Left ventricle myocardium inferior (tissue), 1 donor: ENCODE data around the gene HECA. TPM values are rescaled to one million over a fixed set of nuclear protein-coding genes. Genes with fewer than 3 reads are reported as not detected.

Source experiments
- DNase-seq: peaks from one replicate; pipeline ENCODE4 v3.0.0-alpha.2; 2020
- H3K27ac ChIP-seq: fragments of 200-600 bp; replicated peaks from 2 replicates; pipeline ENCODE4 v1.8.0; 2021
- H3K27me3 ChIP-seq: fragments of 200-600 bp; 2 replicates; pipeline ENCODE4 v1.8.0; 2021; ENCODE audit warnings: low read depth
- H3K36me3 ChIP-seq: fragments of 200-600 bp; 2 replicates; pipeline ENCODE4 v1.8.0; 2021
- H3K4me1 ChIP-seq: fragments of 200-600 bp; 2 replicates; pipeline ENCODE4 v1.8.0; 2021
- H3K4me3 ChIP-seq: fragments of 200-600 bp; 2 replicates; pipeline ENCODE4 v1.8.0; 2021; ENCODE audit warnings: mild to moderate bottlenecking, moderate library complexity
- H3K9me3 ChIP-seq: fragments of 200-600 bp; replicated peaks from 2 replicates; pipeline ENCODE4 v1.8.0; 2021
- CTCF ChIP-seq: fragments of 200-600 bp; IDR thresholded peaks from 2 replicates; pipeline ENCODE4 v1.8.0; 2021; ENCODE audit warnings: antibody characterized with exemption, mild to moderate bottlenecking, borderline replicate concordance
- intact Hi-C: fragments of 100-400 bp; cut with micrococcal nuclease; formaldehyde crosslinking; loops from one replicate; pipeline ENCODE4 v1.11.0; 2022
- long read RNA-seq: library from polyadenylated mRNA; unstranded; transcript quantifications from one replicate; pipeline ENCODE4 v2.0.0, GENCODE V29; 2021
- total RNA-seq: library from RNA; stranded (reverse); fragmentation: NEBNext Ultra II Directional; extraction: Animal tissue kit (Norgen Biotek cat#: 25700); gene quantifications from one replicate; pipeline ENCODE4 v1.2.1, GENCODE V29; 2021
- donor health status: DM: no; HTN: yes; CAD: no; lungs with severe emphysema.

Gene HECA
- 46.0 TPM for total RNA-seq
- long read RNA-seq, full-length matches to known transcripts: 40 of 98 reads
- long read RNA-seq, partial matches to known transcripts: 56 of 98 reads
- long read RNA-seq, other reads (novel, unspliced or antisense): 2 of 98 reads

- H3K27me3 ChIP-seq: no peaks in the 10 kb centered on the region
- H3K4me3 ChIP-seq: peak within 1 kb of the TSS; percentile 78
- H3K27ac ChIP-seq: peak within 1 kb of the TSS; percentile 98
- no peak for TF ChIP-seq CTCF
- peaks cover 60% of the 10 kb centered on the region for H3K4me1 ChIP-seq
- intact Hi-C loops: no loop called here
- no peaks in the 10 kb centered on the region for H3K9me3 ChIP-seq
- DNase-seq: peak; percentile 99
- no peaks in the 10 kb centered on the region for H3K36me3 ChIP-seq
Measured at GRCh38 chr6:139134817-139135577, at the start of gene HECA. Gene HECA, plus strand, starts transcription at chr6:139135080. Its CDS starts 317 bp downstream, at chr6:139135397.

DNA sequence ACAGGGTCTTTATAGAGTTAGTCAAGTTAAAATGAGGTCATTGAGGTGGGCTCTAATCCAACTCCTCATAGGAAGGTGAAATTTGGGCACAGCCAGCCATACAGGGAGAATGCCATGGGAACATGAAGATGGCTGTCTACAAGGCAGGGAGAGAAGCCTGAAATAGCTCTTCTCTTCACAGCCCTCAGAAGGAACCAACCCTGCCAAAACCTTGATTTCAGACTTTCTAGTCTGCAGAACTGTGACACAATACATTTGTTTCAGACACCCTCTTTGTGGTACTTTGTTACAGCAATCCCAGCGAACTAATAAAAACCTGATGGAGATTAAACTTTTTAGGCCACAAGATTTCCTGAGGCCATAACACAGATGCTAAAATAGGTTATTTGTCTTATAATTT, 43.1 kb upstream of the HECA start:
- Histone ChIP-seq H3K4me3 (no peak overlapping the region), H3K9me3 (no peaks in the 10 kb centered on the region), H3K27me3 (no peaks in the 10 kb centered on the region), H3K36me3 (no peaks in the 10 kb centered on the region), H3K27ac (no peak overlapping the region), H3K4me1 (no peaks in the 10 kb centered on the region)
- DNase-seq: no peak
- TF ChIP-seq CTCF: no peak
- intact Hi-C loops: no loop called here

- H3K9me3 ChIP-seq: no peaks in the 10 kb centered on the region
- TF ChIP-seq CTCF: no peak
- H3K27ac ChIP-seq: no peak overlapping the region
- no peaks in the 10 kb centered on the region for H3K27me3 ChIP-seq
- no peak for DNase-seq
- H3K4me1 ChIP-seq: no peaks in the 10 kb centered on the region
- H3K4me3 ChIP-seq: no peak overlapping the region
- intact Hi-C loops: no loop called here
- no peaks in the 10 kb centered on the region for H3K36me3 ChIP-seq
Measured at GRCh38 chr6:139099984-139100383, 34.9 kb upstream of the HECA start.

GRCh38 chr6:139107051-139107450, 27.8 kb upstream of the HECA start:
- TF ChIP-seq CTCF: no peak
- H3K9me3 ChIP-seq: no peaks in the 10 kb centered on the region
- H3K27me3 ChIP-seq: no peaks in the 10 kb centered on the region
- intact Hi-C loops: no loop called here
- no peaks in the 10 kb centered on the region for H3K4me1 ChIP-seq
- no peak for DNase-seq
- H3K27ac ChIP-seq: no peak overlapping the region
- H3K4me3 ChIP-seq: no peak overlapping the region
- no peaks in the 10 kb centered on the region for H3K36me3 ChIP-seq

GRCh38 chr6:139108378-139108777, 26.5 kb upstream of the HECA start:
- no peak for DNase-seq
- H3K9me3 ChIP-seq: no peaks in the 10 kb centered on the region
- H3K4me1 ChIP-seq: no peaks in the 10 kb centered on the region
- no peak overlapping the region for H3K27ac ChIP-seq
- intact Hi-C loops: no loop called here
- no peaks in the 10 kb centered on the region for H3K27me3 ChIP-seq
- H3K4me3 ChIP-seq: no peak overlapping the region
- H3K36me3 ChIP-seq: no peaks in the 10 kb centered on the region
- no peak for TF ChIP-seq CTCF
